NCI-H2081 treated with DMSO at 0.1 percent for 48 hours (cell line): ENCODE results near the gene PIGP.
A peak's percentile ranks its signal among the peaks of the same experiment; 100 is the strongest.
"Not testable (repeated sequence)": the region's sequence is repeated elsewhere in the genome, so short reads cannot be mapped to it uniquely, and the experiment has no call there.

Experiments
- DNase-seq: peaks from one replicate; lab custom pipeline; 2025; lab: John Stamatoyannopoulos, UW

PIGP gene

DNA sequence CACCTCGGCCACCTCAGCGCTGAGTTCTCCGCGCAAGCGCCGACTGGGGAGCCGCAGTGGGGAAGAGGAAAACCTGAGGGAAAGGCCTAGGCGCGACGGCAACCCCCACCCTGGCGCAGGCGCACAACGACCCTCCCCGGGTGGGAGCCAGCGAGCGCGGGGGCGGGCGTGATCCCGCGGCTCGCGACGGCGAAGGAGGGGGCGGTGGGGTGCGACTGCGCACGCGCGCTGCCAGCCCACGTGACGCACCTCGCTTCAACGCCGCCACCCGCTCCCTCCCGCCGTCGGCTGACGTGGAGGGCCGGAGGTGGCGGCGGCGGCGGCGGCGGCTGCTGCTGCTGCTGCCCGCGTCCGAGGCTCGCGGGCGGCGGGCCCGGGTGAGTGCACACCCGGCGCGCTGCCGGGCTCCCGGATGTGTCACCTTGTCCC lies at the start of gene PIGP, which contains the start of gene TTC3:
TSS of gene PIGP (minus strand) at position 84 of the 429 bp plus-strand sequence. CDS start 556 bp downstream, outside the sequence.
TSS of gene TTC3 (plus strand) at position 267 of the 429 bp plus-strand sequence. CDS start 14,004 bp downstream, outside the sequence.
- DNase-seq: peak; percentile 33

DNA sequence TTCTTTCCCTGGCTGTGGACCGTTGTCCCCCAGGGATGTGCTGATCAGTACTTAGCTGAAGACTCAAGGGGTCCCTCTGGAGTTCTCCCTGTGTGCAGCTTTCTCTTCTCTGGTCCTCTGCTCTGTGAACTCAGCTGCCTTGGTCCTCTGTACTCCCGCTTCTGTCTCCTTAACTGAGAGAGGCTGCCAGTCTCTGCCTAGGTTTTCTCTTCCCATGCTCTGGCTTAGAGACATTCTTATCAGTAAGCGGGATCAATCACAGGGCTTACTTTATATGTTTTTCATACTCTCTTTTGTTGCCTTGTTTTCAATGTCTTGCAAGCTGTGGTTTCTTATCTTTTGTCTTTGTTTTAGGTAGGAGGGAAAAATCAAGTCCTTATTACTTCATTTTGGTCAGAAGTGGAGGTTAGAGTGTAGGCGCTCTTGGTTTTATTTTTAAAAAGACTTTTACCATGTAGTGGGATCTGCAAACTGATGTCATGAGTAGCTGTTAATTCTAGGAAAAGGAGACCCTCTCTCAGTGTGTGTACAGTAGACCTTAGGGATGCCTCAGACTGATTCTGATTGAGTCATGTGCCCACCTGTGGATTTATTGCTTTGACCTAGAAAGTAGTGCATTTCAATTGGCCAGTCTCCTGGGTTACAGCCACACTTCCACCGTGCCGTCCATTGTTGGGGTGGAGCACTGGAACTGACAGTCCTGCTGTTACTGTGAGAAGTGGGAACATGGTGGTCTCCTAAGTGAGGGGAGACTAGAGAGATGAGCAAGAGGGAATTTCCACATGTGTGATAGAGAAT lies 46.7 kb upstream of the PIGP start:
- no peak for DNase-seq

DNA sequence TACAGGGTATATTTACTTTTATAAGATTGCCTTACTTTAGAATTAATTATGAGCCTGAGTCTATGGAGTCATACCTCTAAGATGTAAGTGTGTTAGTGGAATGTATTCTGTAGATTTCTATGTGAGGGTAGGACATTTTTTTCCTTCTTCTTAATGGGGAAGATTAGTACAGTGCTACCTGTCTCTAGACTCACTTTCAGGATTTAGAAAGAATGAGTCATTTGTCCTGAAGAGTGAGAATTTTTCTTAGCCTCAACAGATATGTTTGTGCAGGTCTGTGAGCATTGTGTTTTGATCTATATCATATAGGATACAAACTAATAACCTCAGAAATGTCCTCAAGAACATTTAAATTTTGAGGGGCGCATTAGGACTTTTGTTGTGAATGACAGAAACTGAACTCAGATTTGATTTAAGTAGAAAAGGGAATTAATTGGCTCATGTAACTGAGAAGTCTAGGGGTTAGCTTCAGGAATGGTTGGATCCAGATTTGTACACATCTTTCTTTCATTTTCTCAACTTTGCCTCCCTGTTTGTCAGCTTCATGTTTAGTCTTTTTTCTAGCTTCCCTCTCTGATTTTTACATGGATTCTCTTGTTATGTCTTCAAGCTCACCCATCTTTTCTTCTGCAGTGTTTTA lies 45.4 kb upstream of the PIGP start:
- DNase-seq: no peak

DNA sequence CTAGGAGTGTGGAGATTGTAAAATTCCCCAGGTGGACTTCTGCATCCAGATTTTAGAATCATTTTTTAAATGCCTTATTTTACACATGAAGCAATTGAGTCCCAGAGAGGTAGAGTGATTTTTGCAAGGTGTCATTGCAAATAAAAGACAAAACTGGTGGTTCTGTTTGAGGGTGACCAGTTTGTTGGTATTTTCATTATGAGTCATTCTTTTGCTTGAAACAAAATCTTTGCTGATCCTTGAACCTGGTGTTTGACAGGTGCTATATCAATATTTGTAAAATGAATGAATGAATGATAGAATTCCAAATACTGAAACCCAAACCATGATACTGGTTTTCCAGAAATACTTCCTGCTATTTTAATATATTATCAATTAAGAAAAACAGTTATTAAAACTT lies 44.3 kb upstream of the PIGP start:
- no peak for DNase-seq

DNA sequence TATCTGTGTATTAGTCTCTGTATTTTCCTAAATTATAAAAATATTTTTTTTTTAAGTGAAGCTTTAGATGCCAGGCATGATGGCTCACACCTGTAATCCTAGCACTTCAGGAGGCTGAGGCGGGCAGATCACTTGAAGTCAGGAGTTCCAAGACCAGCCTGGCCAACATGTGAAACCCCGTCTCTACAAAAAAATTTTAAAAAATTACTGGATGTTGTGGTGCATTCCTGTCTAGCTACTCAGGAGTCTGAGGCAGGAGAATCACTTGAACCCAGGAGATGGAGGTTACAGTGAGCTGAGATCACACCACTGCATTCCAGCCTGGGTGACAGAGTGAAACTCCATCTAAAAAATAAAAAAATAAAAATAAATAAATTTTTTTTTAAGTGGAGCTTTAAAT lies 43.6 kb upstream of the PIGP start:
- not testable (repeated sequence) for DNase-seq

DNA sequence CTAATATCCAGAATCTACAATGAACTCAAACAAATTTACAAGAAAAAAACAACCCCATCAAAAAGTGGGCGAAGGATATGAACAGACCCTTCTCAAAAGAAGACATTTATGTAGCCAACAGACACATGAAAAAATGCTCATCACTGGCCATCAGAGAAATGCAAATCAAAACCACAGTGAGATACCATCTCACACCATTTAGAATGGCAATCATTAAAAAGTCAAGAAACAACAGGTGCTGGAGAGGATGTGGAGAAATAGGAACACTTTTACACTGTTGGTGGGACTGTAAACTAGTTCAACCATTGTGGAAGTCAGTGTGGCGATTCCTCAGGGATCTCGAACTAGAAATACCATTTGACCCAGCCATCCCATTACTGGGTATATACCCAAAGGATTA lies 41.4 kb upstream of the PIGP start:
- not testable (repeated sequence) for DNase-seq

DNA sequence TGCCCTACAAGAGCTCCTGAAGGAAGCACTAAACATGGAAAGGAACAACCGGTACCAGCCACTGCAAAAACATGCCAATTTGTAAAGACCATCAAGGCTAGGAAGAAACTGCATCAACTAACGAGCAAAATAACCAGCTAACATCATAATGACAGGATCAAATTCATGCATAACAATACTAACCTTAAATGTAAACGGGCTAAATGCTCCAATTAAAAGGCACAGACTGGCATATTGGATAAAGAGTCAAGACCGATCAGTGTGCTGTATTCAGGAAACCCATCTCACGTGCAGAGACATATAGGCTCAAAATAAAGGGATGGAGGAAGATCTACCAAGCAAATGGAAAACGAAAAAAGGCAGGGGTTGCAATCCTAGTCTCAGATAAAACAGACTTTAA lies 38.2 kb upstream of the PIGP start:
- not testable (repeated sequence) for DNase-seq

DNA sequence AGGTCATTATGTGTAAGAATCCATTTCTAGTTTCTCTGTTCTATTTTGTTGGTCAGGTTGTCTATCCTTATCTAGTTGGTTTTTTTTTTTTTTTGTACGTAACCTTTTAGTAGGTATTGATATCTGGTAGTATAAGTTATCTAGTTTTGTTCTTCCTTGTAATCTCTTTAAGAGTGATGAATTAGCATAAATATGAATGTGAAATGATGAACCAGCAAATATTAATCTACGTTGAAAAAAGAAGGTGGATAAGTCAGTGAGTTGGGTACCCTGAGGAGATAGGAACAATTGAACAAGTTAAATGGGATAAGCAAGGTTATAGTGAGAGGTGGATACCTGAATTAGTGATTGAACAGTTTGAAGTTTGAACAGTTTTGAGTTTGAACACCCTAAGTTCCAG lies 34.1 kb upstream of the PIGP start:
- no peak for DNase-seq

DNA sequence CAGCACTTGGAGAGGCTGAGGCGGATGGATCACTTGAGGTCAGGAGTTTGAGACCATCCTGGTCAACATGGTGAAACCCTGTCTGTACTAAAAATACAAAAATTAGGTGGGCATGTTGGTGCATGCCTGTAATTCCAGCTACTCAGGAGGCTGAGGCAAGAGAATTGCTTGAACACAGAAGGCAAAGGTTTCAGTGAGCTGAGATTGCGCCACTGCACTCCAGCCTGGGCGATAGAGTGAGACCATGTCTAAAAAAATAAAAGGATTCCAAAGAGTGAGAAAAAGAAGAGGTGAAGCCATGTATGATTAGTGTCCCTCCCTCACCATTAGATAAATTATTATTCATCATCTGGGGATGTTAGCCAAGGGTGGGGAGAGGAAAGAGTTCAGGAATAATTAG lies 29.9 kb upstream of the PIGP start:
- DNase-seq: not testable (repeated sequence)

DNA sequence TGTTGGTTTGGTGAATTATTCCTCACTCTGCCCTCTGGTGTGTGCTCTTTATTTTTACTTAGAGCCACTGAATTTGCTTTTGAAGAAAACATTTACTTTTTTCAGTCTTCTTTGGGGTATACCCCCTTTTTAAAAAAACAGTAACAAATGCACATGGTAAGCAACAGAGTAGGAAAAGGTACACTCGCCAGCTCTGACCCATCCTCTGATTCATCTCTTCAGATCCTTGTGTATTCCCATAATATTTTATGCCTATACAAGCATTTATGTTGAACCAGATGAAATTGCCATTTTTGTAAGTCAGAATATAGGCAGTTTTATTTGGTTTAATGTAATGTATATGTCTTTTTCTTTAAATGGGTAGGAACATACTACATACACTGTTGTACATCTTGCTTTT lies 28.5 kb upstream of the PIGP start:
- no peak for DNase-seq

DNA sequence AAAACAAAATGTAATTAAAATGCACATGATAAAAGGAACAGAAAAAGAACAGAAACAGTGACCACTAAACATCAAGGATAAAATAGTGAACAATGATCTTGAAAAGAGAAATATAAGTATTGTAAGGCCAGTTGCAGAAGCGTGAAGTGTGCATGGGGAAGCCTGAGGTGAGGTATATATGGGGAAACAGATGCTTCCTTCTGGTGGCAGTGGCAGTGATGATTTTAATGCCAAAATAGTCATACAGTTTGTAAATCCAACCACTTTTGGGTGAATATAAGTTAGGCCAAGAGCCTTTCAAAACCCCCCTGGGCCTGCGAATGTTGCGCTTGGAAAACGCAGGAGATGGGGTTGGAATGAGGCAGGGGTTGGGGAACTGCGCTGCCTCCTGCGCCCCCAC lies 27.4 kb upstream of the PIGP start:
- DNase-seq: no peak

DNA sequence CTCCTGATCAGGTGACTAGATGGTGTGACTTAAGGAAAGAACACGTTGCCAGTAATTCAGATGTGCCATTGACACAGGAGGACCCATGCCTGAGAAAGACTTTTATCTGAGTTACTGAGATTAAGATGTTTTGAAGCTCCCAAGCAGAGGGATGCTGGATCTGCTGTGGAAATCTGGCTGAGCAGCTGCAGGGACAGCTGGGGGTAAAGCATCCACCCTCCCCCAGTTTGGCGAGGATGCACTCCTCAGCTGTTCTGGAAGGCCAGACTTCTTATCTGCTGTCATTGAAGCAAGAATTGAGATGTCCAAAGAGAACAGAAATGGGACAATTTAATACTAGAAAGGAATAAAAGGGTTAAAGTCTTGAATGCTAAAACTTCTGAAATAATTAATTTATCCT lies 25.9 kb upstream of the PIGP start:
- DNase-seq: no peak

DNA sequence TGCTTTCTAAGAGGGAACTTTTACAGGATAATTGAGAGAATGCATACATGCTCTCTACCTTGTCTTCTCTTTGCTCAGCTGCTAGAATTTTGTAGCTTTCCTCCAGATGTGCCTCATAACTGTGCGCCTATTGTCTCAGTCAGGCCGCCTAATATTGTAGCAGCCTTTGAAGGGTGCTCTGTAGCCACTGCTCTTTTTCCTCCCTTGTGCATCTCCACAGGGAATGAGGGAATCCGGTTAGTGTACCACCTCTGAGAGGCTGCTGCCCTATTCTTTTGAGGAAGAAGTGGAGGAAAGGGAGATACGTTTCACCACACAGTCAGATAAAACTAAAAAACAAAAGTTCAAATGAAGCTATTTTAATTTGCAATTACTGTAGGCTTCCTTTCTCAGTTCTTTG lies 22.9 kb upstream of the PIGP start:
- DNase-seq: no peak

DNA sequence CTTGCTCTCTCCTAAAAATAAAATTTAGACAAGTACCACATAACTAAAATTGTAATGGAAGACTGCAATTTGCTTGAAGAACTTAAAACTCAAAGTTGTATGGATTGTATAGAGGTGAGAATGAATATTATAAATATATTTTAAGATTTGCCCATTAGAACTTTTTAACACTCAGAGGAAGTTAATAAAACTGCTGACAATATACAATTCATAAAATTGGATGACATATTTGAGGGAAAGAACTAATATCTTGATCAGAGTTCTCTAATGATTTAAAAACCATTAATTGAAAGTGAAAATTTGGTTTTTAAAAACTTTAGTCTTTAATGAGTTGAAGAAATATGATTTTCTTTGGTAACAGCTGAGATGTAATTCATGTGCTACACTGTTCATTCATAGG lies 21.1 kb upstream of the PIGP start:
- no peak for DNase-seq

DNA sequence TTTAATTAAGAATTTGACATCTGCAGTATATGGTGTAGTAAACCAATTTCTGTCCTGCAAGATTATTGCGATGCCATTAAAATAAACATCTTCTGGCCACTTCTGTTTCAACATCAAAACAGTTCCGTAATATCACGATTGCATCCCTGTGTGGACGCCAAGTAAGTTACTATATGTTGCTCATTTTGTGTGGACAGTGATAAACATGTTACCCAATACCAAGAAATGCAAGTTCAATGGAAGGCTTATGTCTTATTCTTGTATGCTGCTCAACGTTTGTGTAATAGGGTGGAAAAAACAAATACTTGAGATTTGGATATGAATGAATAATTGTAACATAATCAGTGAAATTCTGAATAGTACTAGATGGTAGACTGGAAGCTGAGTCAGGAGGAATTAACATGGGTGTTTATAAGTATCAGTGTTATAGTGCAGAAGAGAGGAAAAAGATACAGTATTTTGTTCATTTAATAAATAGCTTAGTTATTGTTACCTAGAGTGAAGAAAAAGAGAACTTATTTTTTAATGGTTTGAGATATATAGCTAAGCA lies 15.4 kb upstream of the PIGP start:
- DNase-seq: no peak

DNA sequence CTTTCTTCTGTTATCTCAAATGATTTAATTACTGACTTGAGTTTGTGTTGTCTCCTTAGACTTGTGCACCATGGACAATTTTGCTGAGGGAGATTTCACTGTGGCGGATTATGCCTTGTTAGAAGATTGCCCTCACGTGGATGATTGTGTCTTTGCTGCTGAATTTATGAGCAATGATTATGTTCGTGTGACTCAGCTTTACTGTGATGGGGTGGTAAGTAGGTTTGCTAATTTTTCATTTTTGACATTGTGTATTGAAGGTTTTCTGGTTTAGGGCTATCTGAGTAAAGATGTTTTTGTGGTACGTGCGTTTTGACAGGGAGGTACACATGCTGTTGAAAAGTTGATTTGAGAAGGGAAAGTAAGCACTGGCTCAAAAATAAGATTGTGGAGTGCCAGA lies 14.3 kb upstream of the PIGP start:
- no peak for DNase-seq

DNA sequence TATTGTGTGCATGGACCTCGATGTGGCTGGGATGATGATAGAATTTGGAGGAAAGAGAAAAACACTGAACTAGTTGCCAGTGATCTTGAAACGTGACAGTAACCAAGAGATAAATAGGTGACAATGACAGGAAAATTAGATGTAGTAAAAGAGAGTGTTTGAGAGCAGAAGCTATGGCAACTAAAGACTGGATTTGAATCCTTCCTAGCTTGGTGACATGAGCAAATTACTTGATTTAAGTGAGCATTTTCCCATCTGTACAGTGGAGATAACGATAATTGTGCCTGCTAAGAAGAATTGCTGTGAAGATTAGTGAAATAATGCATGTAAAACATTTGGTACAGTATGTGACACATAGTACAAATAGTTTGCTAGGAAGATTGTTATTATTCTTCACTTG lies 12.9 kb upstream of the PIGP start:
- DNase-seq: no peak

DNA sequence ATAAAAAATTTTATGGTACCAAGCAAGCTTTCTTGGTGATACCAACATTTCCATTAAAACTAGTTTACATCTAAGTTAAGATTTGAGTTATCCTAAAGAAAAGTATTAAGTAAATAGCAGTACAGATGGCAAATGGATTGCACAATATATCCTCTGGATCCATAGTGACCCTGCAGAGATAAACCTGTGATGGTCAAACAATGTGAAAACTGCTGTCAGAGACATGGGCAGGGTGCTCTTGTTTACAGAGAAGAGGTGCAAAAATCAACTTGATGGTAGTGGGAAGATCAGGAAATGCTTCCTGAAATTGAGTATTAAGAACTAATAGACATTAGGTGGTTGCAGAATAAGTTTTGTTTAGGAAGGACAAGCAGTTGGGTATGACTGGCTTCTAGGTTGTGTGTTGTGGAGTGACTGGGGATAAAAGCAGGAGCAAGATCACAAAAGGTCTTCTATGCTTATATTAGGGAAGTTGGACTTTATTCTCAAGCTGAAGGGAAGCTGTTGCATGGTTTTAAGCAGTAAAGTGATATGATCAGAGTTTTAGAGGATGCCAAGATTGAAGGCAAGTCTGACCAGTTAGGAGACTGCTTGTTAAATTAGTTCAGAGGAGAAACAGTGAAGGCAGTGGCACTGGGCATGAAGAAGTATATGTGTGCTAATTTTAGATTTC lies 10.1 kb upstream of the PIGP start:
- DNase-seq: no peak

DNA sequence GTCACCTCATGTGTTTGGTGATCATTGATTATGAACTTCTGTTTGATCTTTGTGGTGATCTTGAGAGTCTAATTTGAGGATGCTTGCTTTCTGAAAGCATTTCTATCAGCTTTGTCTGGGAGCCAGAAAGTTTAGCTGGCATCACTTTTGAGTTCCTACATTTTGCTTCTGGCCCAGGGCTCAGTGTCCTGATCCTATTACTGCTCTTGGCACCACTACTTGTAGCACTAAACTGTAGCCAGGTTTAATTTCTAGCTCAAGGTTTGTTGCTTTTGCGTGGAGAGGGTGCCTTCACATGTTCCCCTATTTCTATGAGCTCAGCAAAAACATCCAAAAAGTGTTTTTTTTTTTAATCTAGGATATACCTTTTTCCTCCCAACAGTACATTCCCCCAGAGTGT lies 9.5 kb upstream of the PIGP start:
- DNase-seq: no peak

DNA sequence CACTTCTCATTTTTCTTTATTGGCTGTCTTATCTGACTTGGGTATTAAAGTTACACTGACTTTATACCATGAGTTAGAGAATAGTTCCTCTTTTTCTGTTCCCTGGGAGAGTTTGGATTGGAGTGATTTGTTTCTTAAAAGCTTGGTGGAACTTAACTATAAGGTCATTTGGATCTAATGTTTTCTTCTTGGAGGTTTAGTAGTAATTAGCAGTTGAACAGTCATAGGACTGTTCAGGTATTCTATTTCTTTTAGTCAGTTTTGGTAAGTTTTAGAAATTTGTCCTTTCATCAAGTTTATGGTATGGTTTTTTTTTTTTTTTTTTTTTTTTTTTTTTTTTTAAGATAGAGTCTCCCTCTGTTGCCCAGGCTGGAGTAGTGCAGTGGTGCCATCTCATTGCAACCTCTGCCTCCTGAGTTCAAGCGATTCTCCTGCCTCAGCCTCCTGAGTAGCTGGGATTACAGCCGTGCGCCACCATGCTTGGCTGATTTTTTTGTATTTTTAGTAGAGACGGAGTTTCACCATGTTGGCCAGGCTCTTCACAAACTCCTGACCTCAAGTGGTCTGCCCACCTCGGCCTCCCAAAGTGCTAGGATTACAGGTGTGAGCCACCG lies 6.4 kb upstream of the PIGP start:
- DNase-seq: no peak

DNA sequence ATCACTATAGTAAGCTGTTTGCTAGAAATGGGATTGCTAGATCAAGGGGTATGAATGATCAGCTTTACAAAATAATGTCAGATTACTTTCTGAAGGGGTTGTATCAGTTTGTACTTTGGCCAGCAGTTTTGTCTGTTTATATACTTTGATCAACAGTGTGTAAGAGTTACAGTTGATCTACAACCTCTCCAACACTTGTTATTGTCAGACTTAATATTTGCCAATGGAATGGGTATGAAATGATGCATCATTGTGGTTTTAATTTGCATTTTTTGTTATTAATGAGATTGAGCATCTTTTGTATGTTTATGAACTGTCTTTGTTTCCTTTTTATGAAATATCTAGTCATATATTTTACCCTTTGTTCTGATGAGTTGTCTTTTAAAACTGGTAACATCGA lies 4.5 kb upstream of the PIGP start:
- no peak for DNase-seq
